Motor neuron (in vitro differentiated cells): ENCODE measurements around the gene ENOSF1. TPM values are rescaled to one million over a fixed set of nuclear protein-coding genes. Genes with fewer than 3 reads are reported as not detected.
A peak's percentile ranks its signal among the peaks of the same experiment; 100 is the strongest.

Experiments
- ATAC-seq, 8 experiments: fragments of 200-7000 bp; cut with Tn5 transposase; replicated peaks in 6 of 8; 2 replicates each; pipeline ENCODE4 v1.8.0; 2021; ENCODE audit warnings: mild to moderate bottlenecking in 8 of 8, moderate library complexity in 8 of 8
- H3K27ac ChIP-seq, 2 donors: fragments of 250-450 bp; sonication (Bioruptor Pico); 2 replicates each; pipeline ENCODE4 v1.9.0; 2021; ENCODE audit warnings: antibody characterized with exemption in 2 of 2, mild to moderate bottlenecking in 2 of 2, moderate library complexity in 1 of 2
- H3K4me1 ChIP-seq, 2 donors: fragments of 250-450 bp; sonication (Bioruptor Pico); replicated peaks in 1 of 2; 2 replicates each; pipeline ENCODE4 v1.6.1; 2021; ENCODE audit warnings: antibody characterized with exemption in 2 of 2, mild to moderate bottlenecking in 2 of 2, moderate library complexity in 1 of 2
- H3K4me3 ChIP-seq, 5 donors: fragments of 250-450 bp; sonication (Bioruptor Pico); 2 replicates each; pipeline ENCODE4 v1.9.0; 2021; ENCODE audit warnings: antibody characterized with exemption in 5 of 5, mild to moderate bottlenecking in 5 of 5, moderate library complexity in 4 of 5
- WGBS, 10 experiments: fragments of 450-650 bp; shearing (Covaris generic); methylation state at CpG; one replicate each; pipeline ENCODE4 v1.0.0; 2022; 5-methylcytosine and 5-hydroxymethylcytosine counted together
- in situ Hi-C, 9 experiments: fragments of 400-800 bp; cut with MboI; loops; one replicate each; pipeline ENCODE4 v1.15.0; 2021; ENCODE audit warnings: low sequenced_read_pairs in 9 of 9, low pct_unique_long_range_greater_than_20kb in 2 of 9; ENCODE audit not compliant: unreplicated experiment in 9 of 9
- total RNA-seq, 8 experiments: library from RNA; unstranded; fragments of 300-600 nt; gene quantifications; 2 replicates each; pipeline versions ENCODE4 v1.2.3 to v1.2.4, GENCODE V29; 2022

The ENOSF1 gene
- total RNA-seq, 8 experiments from 2014 or later: 4.6 to 135 (median 12.4) TPM

DNA sequence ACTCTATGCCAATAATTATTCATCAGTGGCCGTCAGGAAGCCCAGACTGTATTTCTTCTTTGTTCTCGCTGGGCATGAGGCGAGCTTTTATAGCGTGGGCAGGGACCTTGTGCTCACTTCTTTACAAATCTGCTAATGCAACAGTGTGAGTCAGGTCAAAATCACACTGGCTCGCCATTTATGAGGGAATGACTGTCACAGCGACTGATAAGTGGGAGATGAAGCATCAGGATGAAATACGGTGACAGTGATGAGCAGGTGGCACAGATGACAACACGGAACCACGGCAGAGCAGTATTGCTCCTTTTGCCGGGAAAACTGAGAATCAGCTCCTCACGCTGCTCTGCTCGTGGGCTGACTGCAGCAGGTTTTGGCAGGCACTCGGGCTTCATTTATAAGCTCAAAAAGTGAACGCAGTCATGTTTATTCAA, 34.5 kb downstream of the ENOSF1 start:
- no peak overlapping the region for H3K4me3 ChIP-seq
- in situ Hi-C loops: no loop called here
- ATAC-seq: peak in 5 of 8 experiments; percentile 80 to 91 (median 85)
- WGBS, 10 experiments: 47 to 97% (median 88%) methylated on average over 2 to 12 of the region's 14 CpGs
- no peaks in the 10 kb centered on the region for H3K4me1 ChIP-seq
- no peak overlapping the region for H3K27ac ChIP-seq

DNA sequence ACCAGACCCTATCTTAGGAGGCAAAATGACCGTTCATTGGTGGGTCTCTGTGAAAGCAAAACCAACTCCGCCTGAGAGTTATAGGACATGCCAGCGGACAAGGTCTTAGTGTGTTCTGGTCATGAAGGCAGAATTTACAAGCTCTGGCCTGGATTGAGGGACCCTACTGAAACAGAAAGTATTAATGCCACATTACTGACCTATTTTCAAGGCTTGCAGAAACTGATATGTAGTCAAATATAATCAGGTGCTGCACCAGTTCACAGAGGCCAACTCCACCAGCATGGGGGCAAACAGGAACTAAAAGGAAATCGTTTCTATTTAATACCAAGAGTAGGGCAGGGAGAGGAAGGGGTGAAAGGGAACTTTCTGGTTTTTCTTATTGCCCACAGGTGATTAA, 35.3 kb downstream of the ENOSF1 start:
- H3K27ac ChIP-seq: no peak overlapping the region
- no peak for ATAC-seq
- 50 to 97% (median 69%) methylated on average over 1 to 4 of the region's 4 CpGs; no CpG with 5 or more reads in 2 of the 10 experiments for WGBS, 10 experiments
- in situ Hi-C loops: no loop called here
- no peak overlapping the region for H3K4me3 ChIP-seq
- no peaks in the 10 kb centered on the region for H3K4me1 ChIP-seq

DNA sequence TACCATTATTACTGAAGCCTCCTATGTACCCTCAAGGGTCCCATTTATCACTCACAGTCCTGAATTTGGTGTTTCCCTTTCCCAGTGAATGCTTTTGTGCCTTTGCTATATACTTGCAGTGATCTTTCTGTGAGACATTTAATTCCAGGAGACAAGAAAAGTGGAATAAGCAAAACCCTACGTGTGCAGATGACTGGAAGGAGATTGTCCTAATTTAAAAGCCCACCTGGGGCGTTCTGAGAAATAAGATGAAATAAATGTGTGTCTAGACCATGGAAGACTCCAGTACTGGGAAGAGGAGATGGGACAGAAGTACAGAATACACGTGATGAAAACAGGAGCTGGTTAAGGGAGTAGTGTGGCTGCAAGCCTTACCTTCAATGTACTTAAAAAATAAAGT, 35.7 kb downstream of the ENOSF1 start:
- Histone ChIP-seq H3K4me1 (no peaks in the 10 kb centered on the region), H3K4me3 (no peak overlapping the region), H3K27ac (no peak overlapping the region)
- in situ Hi-C loops: no loop called here
- no peak for ATAC-seq
- WGBS, 10 experiments: 57 to 100% (median 100%) methylated on average over 1 to 3 of the region's 3 CpGs; no CpG with 5 or more reads in 1 of the 10 experiments

DNA sequence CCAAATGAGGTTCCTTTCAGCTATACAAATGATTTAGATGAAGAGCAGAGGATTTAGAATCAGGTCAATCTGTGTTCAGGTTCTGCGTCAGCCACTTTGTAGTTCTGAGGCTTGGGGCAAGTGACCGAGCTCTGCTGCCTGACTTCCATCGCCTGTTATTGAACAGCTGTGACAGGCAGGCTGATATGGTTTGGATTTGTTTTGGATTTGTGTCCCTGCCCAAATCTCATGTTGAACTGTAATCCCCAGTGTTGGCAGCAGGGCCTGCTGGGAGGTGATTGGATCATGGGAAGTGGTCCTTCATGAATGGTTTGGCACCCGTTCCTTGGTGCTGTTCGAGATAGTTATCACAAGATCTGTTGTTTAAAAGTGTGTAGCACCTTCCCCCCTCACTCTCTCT, 36.4 kb downstream of the ENOSF1 start:
- in situ Hi-C loops: no loop called here
- Histone ChIP-seq H3K4me1 (no peaks in the 10 kb centered on the region), H3K27ac (no peak overlapping the region), H3K4me3 (no peak overlapping the region)
- ATAC-seq: no peak
- WGBS, 10 experiments: 80 to 100% (median 95%) methylated on average over 1 to 4 of the region's 5 CpGs; no CpG with 5 or more reads in 3 of the 10 experiments

DNA sequence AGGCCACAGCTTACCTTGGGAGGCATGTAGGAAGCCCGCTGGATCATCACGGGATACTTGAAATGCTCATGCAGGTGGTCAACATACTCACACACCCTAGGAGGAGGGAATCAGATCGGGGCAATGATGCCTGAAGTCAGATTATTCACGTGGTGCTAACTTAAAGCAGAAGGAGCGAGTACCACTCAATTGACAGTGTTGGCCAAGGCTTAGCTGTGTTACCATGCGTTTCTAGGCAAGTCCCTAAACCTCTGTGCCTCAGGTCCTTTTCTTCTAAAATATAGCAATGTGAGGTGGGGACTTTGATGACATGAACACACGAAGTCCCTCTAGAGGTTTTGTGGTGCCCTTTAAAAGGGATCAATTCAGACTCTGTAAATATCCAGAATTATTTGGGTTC, 37.1 kb downstream of the ENOSF1 start:
- H3K4me3 ChIP-seq: no peak overlapping the region
- in situ Hi-C loops: no loop called here
- no peaks in the 10 kb centered on the region for H3K4me1 ChIP-seq
- ATAC-seq: no peak
- 90 to 100% (median 100%) methylated on average over 1 to 5 of the region's 7 CpGs; no CpG with 5 or more reads in 1 of the 10 experiments for WGBS, 10 experiments
- no peak overlapping the region for H3K27ac ChIP-seq

DNA sequence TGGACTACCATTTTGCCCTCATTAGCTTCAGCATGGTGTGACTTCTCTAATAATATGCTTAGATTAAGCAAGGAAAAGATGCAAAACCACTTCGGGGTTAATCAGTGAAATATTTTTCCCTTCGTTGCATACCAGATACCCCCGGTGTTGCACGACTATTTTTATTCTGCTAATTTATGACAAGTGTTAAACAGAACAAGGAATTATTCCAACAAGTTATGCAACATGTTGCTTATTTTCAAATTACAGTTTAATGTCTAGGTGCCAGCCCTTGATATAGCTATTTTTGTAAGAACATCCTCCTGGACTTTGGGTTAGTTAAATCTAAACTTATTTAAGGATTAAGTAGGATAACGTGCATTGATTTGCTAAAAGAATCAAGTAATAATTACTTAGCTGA, 38.7 kb downstream of the ENOSF1 start:
- no peak overlapping the region for H3K27ac ChIP-seq
- no peaks in the 10 kb centered on the region for H3K4me1 ChIP-seq
- in situ Hi-C loops: no loop called here
- ATAC-seq: no peak
- 27 to 100% (median 85%) methylated on average over 1 to 5 of the region's 5 CpGs for WGBS, 10 experiments
- H3K4me3 ChIP-seq: no peak overlapping the region

DNA sequence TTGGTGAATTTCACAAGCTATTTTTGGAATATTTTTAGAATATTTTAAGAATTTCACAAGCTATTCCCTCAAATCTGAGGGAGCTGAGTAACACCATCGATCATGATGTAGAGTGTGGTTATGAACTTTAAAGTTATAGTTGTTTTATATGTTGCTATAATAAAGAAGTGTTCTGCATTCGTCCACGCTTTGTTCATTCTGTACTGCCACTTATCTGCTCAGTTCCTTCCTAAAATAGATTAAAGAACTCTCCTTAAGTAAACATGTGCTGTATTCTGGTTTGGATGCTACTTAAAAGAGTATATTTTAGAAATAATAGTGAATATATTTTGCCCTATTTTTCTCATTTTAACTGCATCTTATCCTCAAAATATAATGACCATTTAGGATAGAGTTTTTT, 39.1 kb downstream of the ENOSF1 start:
- H3K27ac ChIP-seq: no peak overlapping the region
- H3K4me1 ChIP-seq: no peaks in the 10 kb centered on the region
- no peak for ATAC-seq
- in situ Hi-C loops: no loop called here
- no peak overlapping the region for H3K4me3 ChIP-seq
- WGBS, 10 experiments: 60 to 100% (median 95%) methylated on average over 1 to 3 of the region's 3 CpGs; no CpG with 5 or more reads in 2 of the 10 experiments

DNA sequence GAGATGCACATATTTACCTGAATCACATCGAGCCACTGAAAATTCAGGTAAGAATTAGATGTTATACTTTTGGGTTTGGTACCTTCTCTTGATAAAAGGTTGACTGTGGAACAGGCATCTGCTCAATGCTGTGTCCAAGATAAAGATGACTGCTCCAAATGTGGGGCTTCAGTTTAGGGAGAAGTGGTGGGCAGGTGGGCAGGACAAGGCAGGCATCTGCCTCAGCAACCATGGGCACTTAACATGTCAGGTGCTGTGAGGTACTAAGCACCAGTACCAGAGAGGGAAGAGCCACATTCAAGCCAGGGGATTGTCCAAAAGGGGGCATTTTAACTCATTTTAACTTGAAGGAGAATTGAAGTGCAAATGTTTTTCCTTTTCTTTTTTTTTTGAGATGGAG, 41.0 kb downstream of the ENOSF1 start:
- ATAC-seq: no peak
- Histone ChIP-seq H3K4me1 (no peaks in the 10 kb centered on the region), H3K4me3 (no peak overlapping the region), H3K27ac (no peak overlapping the region)
- in situ Hi-C loops: no loop called here
- WGBS, 10 experiments: 80 to 100% (median 100%) methylated on average over 1 of the region's 1 CpG; no CpG with 5 or more reads in 2 of the 10 experiments

DNA sequence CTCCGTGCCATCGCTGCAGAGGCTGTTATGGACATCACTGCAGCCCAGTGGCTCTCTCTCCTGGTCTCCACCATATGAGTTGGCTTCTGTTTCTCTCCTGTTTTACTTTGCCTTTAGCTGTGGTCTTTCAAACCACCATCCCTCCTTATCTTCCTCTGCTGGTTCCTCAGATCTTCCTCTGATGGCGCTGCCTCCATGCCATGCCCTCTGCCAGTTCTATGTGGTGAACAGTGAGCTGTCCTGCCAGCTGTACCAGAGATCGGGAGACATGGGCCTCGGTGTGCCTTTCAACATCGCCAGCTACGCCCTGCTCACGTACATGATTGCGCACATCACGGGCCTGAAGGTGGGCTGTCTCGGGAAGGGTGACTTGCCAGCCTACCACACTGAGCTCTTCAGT, 41.9 kb downstream of the ENOSF1 start:
- in situ Hi-C loops: no loop called here
- 93 to 100% (median 99%) methylated on average over 2 to 10 of the region's 11 CpGs for WGBS, 10 experiments
- Histone ChIP-seq H3K4me3 (no peak overlapping the region), H3K4me1 (no peaks in the 10 kb centered on the region), H3K27ac (no peak overlapping the region)
- no peak for ATAC-seq

DNA sequence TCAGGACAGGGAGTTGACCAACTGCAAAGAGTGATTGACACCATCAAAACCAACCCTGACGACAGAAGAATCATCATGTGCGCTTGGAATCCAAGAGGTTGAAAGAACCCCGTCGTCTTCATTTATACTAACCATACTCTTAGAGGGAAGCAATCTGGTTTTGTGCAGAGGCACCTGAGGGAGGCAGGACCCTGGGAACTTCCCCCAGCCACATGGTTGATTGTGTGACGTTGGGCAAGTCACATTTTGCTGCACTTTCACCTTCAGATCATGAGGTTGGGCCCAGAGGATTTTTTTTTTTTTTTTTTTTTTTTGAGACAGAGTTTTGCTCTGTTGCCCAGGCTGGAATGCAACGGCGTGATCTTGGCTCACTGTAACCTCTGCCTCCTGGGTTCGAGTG, 43.4 kb downstream of the ENOSF1 start:
- Histone ChIP-seq H3K4me1 (no peaks in the 10 kb centered on the region), H3K27ac (no peak overlapping the region), H3K4me3 (no peak overlapping the region)
- WGBS, 10 experiments: 75 to 100% (median 100%) methylated on average over 1 to 7 of the region's 8 CpGs; no CpG with 5 or more reads in 3 of the 10 experiments
- in situ Hi-C loops: no loop called here
- no peak for ATAC-seq

DNA sequence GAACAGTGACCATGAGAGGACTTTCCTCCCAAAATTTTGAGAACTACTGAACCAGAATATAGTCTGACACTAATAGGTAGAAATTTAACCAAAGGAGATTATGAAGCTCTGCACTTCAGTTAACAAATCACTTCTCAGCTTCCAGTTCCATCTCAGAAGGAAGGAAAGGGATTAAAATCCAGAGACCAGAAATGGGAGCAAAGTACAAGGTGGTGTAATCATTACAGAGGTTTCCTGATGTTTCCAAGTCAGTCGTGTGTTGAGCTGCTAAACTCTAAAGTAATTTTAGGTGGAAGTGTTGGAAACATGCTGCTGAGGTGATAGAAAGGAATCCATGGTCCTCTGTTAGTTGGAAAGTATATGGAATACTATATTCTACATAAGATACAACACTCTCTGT, 44.2 kb downstream of the ENOSF1 start:
- Histone ChIP-seq H3K4me1 (no peaks in the 10 kb centered on the region), H3K27ac (no peak overlapping the region), H3K4me3 (no peak overlapping the region)
- in situ Hi-C loops: no loop called here
- ATAC-seq: no peak
- 29 to 100% (median 100%) methylated on average over 1 of the region's 1 CpG; no CpG with 5 or more reads in 7 of the 10 experiments for WGBS, 10 experiments

DNA sequence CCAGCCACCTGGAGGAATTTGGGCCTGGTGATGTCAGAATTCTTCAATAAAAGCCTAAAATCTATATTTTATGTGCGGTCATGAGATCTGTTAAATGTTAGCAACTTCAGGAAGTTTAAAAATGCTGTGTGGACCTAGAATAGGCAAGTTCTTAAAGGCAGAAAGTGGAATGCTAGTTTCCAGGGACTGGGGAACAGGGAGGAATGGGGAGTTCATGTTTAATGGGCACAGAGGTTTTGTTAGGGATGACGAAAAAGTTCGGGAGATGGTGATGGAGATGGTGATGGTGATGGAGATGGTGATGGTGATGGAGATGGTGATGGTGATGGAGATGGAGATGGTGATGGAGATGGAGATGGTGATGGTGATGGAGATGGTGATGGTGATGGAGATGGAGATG, 45.8 kb downstream of the ENOSF1 start:
- Histone ChIP-seq H3K27ac (no peak overlapping the region), H3K4me3 (no peak overlapping the region), H3K4me1 (no peaks in the 10 kb centered on the region)
- WGBS, 10 experiments: 96 to 100% (median 100%) methylated on average over 2 to 3 of the region's 3 CpGs; no CpG with 5 or more reads in 5 of the 10 experiments
- no peak for ATAC-seq
- in situ Hi-C loops: no loop called here

DNA sequence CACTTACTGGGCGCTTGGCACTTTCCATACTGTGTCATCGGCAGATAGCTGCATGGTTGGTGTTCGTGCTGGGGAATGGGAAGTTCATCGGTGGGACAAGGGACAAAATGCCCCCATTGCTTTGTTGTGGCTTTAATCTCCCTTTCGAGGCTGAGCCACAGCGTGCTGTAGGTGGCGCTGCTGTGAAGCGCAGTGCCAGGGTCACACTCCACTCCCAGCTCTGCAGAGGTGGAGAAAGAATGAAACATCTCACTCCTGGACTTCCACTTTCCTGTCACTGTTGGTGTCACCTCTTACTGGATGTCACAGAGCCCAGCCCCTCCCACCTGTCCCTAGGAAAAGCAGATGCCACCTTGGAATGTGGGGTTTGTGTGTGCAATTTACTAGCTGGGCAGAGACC, 46.3 kb downstream of the ENOSF1 start:
- in situ Hi-C loops: no loop called here
- H3K27ac ChIP-seq: no peak overlapping the region
- peak in 2 of 8 experiments; percentile 33 to 35 for ATAC-seq
- no peaks in the 10 kb centered on the region for H3K4me1 ChIP-seq
- no peak overlapping the region for H3K4me3 ChIP-seq
- WGBS, 10 experiments: 92 to 100% (median 98%) methylated on average over 2 to 6 of the region's 8 CpGs; no CpG with 5 or more reads in 5 of the 10 experiments

DNA sequence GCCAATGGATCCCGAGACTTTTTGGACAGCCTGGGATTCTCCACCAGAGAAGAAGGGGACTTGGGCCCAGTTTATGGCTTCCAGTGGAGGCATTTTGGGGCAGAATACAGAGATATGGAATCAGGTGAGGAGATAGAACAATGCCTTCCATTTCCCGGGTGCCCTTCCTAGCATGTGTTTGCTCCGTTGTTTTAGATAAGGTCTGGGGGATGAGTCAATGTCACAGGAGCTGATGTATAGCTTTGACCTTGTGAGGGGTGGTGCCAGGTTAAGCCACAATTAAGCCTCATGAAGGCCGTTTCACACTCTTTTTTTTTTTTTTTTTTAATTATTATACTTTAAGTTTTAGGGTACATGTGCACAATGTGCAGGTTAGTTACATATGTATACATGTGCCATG, 50.2 kb downstream of the ENOSF1 start:
- in situ Hi-C loops: no loop called here
- ATAC-seq: no peak
- Histone ChIP-seq H3K27ac (no peak overlapping the region), H3K4me3 (no peak overlapping the region), H3K4me1 (no peaks in the 10 kb centered on the region)
- 100% methylated on average over 1 to 4 of the region's 4 CpGs; no CpG with 5 or more reads in 4 of the 10 experiments for WGBS, 10 experiments
